OCI-LY7 (cell line): ENCODE results near the gene CTSA. TPM values are rescaled to one million over a fixed set of nuclear protein-coding genes. Genes with fewer than 3 reads are reported as not detected.
A peak's percentile ranks its signal among the peaks of the same experiment; 100 is the strongest.

Source experiments
- BruUV-seq: library from RNA; stranded (reverse); fragments of 400-500 nt; replicated peaks from 2 replicates; lab custom pipeline; 2021; lab: Mats Ljungman, UMichigan
- CTCF ChIA-PET: fragments of 300-600 bp; sonication (Branson Sonifier 250); formaldehyde crosslinking; loops from one replicate; lab custom pipeline; 2022; ENCODE audit warnings: antibody characterized with exemption; ENCODE audit not compliant: unreplicated experiment; lab: Charles Lee
- POLR2A ChIA-PET: fragments of 300-600 bp; sonication (Branson Sonifier 250); formaldehyde crosslinking; loops from one replicate; lab custom pipeline; 2022; ENCODE audit warnings: antibody characterized with exemption; lab: Charles Lee
- DNase-seq: peaks from one replicate; pipeline ENCODE4 v3.0.0-alpha.2; 2015; ENCODE audit warnings: low spot score
- H2AFZ ChIP-seq: fragments of 200-600 bp; sonication (generic), shearing (Covaris generic); 2 replicates; pipeline ENCODE4 v1.6.1; 2014; ENCODE audit warnings: mild to moderate bottlenecking, antibody characterized with exemption, low read length, moderate library complexity
- H3K27ac ChIP-seq: fragments of 200-600 bp; sonication (generic); 2 replicates; pipeline ENCODE4 v1.5.1; 2014; ENCODE audit warnings: mixed run types, low read depth, mild to moderate bottlenecking, moderate library complexity, low read length, inconsistent platforms; ENCODE audit not compliant: poor library complexity, severe bottlenecking
- H3K36me3 ChIP-seq: fragments of 200-600 bp; sonication (generic); 2 replicates; pipeline ENCODE4 v1.6.1; 2014; ENCODE audit warnings: mild to moderate bottlenecking, antibody characterized with exemption, low read length, moderate library complexity, mixed read lengths; ENCODE audit not compliant: insufficient read depth
- H3K4me1 ChIP-seq: fragments of 200-600 bp; sonication (generic); 2 replicates; pipeline ENCODE4 v1.5.1; 2014; ENCODE audit warnings: mild to moderate bottlenecking, low read length; ENCODE audit not compliant: insufficient read depth, poor library complexity, severe bottlenecking
- H3K4me2 ChIP-seq: fragments of 200-600 bp; sonication (generic); 2 replicates; pipeline ENCODE4 v1.6.1; 2014; ENCODE audit warnings: mild to moderate bottlenecking, low read length
- H3K4me3 ChIP-seq: fragments of 200-600 bp; sonication (generic); 2 replicates; pipeline ENCODE4 v1.5.1; 2014; ENCODE audit warnings: mild to moderate bottlenecking, low read depth, low read length; ENCODE audit not compliant: poor library complexity, severe bottlenecking
- H3K79me2 ChIP-seq: fragments of 200-600 bp; sonication (generic); 2 replicates; pipeline ENCODE4 v1.6.1; 2016; ENCODE audit warnings: low read depth, mild to moderate bottlenecking, low read length, moderate library complexity, mixed read lengths; ENCODE audit not compliant: insufficient read depth
- H3K9me2 ChIP-seq: fragments of 200-600 bp; sonication (generic); 2 replicates; pipeline ENCODE4 v1.6.1; 2016; ENCODE audit warnings: mild to moderate bottlenecking, low read length, mixed read lengths; ENCODE audit not compliant: insufficient read depth
- H3K9me3 ChIP-seq: fragments of 200-600 bp; sonication (generic); 2 replicates; pipeline ENCODE4 v1.6.1; 2014; ENCODE audit warnings: mild to moderate bottlenecking, mixed run types, low read length, mixed read lengths
- H4K20me1 ChIP-seq: fragments of 200-600 bp; sonication (generic); 2 replicates; pipeline ENCODE4 v1.6.1; 2014; ENCODE audit warnings: mild to moderate bottlenecking, antibody characterized with exemption, low read length, moderate library complexity, mixed read lengths; ENCODE audit not compliant: insufficient read depth
- EZH2phosphoT487 ChIP-seq: fragments of 200-600 bp; sonication (generic); IDR thresholded peaks from 2 replicates; pipeline ENCODE4 v1.6.1; 2018; ENCODE audit warnings: low read depth, borderline replicate concordance, mild to moderate bottlenecking, mixed run types, antibody characterized with exemption, low read length, moderate library complexity, mixed read lengths
- intact Hi-C: fragments of 100-400 bp; cut with micrococcal nuclease; formaldehyde crosslinking; loops from one replicate; pipeline ENCODE4 v1.10.0; 2022; ENCODE audit not compliant: unreplicated experiment
- total RNA-seq, 2 experiments: library from RNA; depleted of rRNA in 1 of 2; stranded (reverse); fragments of >200 nt in 1 of 2; shearing (Covaris generic) in 1 of 2; gene quantifications; 2 replicates each; pipeline ENCODE4 v1.2.3, GENCODE V29; 2014 to 2022
- TF ChIP-seq, protein P1 (sequence below): fragments of 200-600 bp; sonication (generic); conservative IDR thresholded peaks from 2 replicates; pipeline ENCODE4 v1.5.1; 2014; ENCODE audit warnings: mild to moderate bottlenecking, antibody characterized with exemption, low read length, moderate library complexity, mixed read lengths

CTSA gene
- total RNA-seq, 2 experiments from 2014 or later = 27.1 to 36.4 TPM

DNA sequence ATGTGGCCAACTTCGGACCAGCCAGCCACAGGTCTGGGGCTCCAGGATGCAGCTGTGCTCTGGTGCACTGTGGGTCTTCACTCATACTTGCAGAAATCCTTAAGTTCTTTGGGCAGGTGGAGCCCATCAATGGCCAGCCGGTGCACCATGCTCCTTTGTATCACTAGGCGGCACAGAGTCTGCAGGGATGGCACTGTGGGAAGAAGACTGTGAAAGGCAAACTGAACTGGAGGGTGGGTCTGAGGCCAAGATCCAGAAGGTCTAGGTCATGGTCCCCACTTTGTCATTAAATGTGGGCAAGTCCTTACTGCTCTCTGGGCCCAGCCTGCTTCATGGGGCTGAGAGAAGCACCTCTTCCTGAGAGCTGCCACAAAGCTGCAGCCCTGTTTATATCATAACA is 2.5 kb upstream of the CTSA start:
- no peaks in the 10 kb centered on the region for H3K79me2 ChIP-seq
- BruUV-seq = no TSS peak
- no peak for TF ChIP-seq EZH2phosphoT487
- TF ChIP-seq, protein P1, sequence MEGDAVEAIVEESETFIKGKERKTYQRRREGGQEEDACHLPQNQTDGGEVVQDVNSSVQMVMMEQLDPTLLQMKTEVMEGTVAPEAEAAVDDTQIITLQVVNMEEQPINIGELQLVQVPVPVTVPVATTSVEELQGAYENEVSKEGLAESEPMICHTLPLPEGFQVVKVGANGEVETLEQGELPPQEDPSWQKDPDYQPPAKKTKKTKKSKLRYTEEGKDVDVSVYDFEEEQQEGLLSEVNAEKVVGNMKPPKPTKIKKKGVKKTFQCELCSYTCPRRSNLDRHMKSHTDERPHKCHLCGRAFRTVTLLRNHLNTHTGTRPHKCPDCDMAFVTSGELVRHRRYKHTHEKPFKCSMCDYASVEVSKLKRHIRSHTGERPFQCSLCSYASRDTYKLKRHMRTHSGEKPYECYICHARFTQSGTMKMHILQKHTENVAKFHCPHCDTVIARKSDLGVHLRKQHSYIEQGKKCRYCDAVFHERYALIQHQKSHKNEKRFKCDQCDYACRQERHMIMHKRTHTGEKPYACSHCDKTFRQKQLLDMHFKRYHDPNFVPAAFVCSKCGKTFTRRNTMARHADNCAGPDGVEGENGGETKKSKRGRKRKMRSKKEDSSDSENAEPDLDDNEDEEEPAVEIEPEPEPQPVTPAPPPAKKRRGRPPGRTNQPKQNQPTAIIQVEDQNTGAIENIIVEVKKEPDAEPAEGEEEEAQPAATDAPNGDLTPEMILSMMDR = no peak
- no peak overlapping the region for H2AFZ ChIP-seq
- no peak overlapping the region for H3K4me2 ChIP-seq
- H3K4me3 ChIP-seq = no peak overlapping the region
- peaks cover 11% of the 10 kb centered on the region for H3K36me3 ChIP-seq
- no peaks in the 10 kb centered on the region for H4K20me1 ChIP-seq
- H3K27ac ChIP-seq = no peak overlapping the region
- peaks cover 15% of the 10 kb centered on the region for H3K4me1 ChIP-seq
- no peaks in the 10 kb centered on the region for H3K9me2 ChIP-seq
- POLR2A ChIA-PET = interaction anchor here (0.6 kb wide), 1 partner anchor 1249 kb away, joined by 3 read pairs; no protein-coding TSS in a partner anchor
- DNase-seq = no peak
- CTCF ChIA-PET = interaction anchor here (0.5 kb wide), 1 partner anchor 27 kb away, joined by 3 read pairs; no protein-coding TSS in a partner anchor
- no peaks in the 10 kb centered on the region for H3K9me3 ChIP-seq
- intact Hi-C loops = no loop called here

DNA sequence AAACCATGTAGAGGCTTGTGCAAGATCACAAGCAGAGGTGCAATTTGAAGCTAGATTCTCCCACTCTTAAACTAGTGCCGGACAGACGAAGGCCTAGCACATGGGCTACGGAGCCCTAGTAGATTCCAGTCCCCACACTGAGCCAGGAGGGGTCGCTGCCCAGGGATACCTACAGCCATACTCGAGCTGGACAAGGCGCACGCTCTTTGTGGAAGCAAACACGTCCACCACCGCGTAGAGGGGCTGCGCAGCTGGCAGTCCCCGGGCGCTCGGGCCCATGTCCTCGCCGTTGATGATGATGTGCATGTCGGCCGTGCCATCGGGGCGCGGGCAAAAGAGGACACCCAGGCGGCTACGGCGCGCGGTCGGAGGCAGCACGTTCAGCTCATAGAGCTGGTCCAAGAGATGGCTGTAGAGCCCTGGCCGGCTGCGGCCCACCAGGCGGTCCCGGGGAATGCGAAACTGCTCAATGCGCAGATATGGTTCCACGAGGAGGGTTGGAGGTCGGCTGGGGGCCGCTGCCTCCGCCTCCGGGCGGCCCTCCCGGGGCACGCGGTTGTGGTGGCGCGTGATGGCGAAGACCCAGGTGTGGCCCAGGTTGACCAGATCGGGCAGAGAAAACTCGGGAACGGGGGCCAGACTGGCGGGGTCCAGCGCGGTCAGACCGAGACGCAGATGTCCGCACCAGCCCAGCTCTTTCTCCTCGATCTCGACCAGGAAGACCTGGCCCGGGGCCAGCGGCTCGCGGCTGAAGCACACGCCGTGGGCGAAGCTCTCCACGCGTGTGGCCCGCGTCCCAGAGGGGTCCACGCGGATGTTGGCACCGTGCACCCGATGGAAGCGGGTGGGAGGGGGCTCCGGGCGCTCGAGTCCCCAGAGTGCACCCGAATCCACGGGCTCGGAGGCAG is 804 bp upstream of the CTSA start:
- no peaks in the 10 kb centered on the region for H3K79me2 ChIP-seq
- ChIA-PET CTCF (no interaction called here), POLR2A (interaction anchor here (1.4 to 1.7 kb wide), 4 partner anchors 8 to 80 kb away, joined by 3 to 5 read pairs (median 4); partner anchors contain the start of genes PCIF1 and ZSWIM1)
- DNase-seq = peak; percentile 21
- intact Hi-C loops = no loop called here
- H2AFZ ChIP-seq = peak overlapping the region; percentile 88
- no peaks in the 10 kb centered on the region for H3K9me3 ChIP-seq
- peaks cover 1% of the 10 kb centered on the region; the same call in 1 of the 2 replicates for H3K36me3 ChIP-seq
- H4K20me1 ChIP-seq = no peaks in the 10 kb centered on the region
- no peaks in the 10 kb centered on the region for H3K9me2 ChIP-seq
- H3K4me1 ChIP-seq = peaks cover 15% of the 10 kb centered on the region
- BruUV-seq = TSS peak; percentile 61
- peak overlapping the region; percentile 98 for H3K4me2 ChIP-seq
- peak overlapping the region; percentile 21 for H3K27ac ChIP-seq
- TF ChIP-seq, protein P1 = peak; percentile 71
- TF ChIP-seq EZH2phosphoT487 = no peak
- peak overlapping the region; percentile 85 for H3K4me3 ChIP-seq
